ENCODE data around the gene CAGE1.

DNA sequence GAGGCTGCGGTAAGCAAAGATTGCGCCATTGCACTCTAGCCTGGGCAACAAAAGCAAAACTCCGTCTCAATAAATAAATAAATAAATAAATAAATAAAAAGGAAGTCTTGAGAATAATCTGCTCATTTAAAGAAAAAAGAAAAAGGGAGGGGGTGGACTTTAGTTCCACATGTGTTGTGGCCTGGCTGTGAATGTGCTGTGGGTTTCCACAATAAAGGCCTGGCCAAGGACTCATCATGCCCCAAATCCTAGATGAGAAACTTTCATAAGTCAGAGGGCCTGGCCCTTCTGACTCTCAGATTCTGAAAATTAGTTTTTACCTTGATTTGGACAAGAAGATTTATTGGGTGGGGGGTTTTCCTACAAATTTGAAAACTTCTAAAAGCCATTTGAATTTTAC is 48.5 kb upstream of the CAGE1 start:
- TF ChIP-seq, protein P1, sequence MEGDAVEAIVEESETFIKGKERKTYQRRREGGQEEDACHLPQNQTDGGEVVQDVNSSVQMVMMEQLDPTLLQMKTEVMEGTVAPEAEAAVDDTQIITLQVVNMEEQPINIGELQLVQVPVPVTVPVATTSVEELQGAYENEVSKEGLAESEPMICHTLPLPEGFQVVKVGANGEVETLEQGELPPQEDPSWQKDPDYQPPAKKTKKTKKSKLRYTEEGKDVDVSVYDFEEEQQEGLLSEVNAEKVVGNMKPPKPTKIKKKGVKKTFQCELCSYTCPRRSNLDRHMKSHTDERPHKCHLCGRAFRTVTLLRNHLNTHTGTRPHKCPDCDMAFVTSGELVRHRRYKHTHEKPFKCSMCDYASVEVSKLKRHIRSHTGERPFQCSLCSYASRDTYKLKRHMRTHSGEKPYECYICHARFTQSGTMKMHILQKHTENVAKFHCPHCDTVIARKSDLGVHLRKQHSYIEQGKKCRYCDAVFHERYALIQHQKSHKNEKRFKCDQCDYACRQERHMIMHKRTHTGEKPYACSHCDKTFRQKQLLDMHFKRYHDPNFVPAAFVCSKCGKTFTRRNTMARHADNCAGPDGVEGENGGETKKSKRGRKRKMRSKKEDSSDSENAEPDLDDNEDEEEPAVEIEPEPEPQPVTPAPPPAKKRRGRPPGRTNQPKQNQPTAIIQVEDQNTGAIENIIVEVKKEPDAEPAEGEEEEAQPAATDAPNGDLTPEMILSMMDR (conservative IDR thresholded peaks at IDR 0.05; ENCODE audit: low read depth, low read length), result no peak
- TF ChIP-seq EZH2 (IDR thresholded peaks at IDR 0.05; ENCODE audit: low read length, unreplicated experiment), result no peak
